MCF 10A (cell line): ENCODE data around the gene RFX3. TPM values are rescaled to one million over a fixed set of nuclear protein-coding genes. Genes with fewer than 3 reads are reported as not detected.

ENCODE experiments used
- BruUV-seq: library from RNA; stranded (reverse); fragments of 400-500 nt; replicated peaks from 2 replicates; lab custom pipeline; 2021; lab: Mats Ljungman, UMichigan
- CTCF ChIA-PET: fragments of 300-600 bp; sonication (Branson Sonifier 250); formaldehyde crosslinking; extraction: SDS; loops from one replicate; lab custom pipeline; 2021; ENCODE audit warnings: antibody characterized with exemption, inconsistent platforms; lab: Yijun Ruan, JAX
- POLR2A ChIA-PET: fragments of 300-600, 350-650 bp; sonication (Branson Sonifier 250); formaldehyde crosslinking; extraction: SDS; loops from one replicate; lab custom pipeline; 2020; ENCODE audit warnings: antibody characterized with exemption, inconsistent platforms; lab: Yijun Ruan, JAX
- DNase-seq: peaks from one replicate; pipeline ENCODE4 v3.0.0-alpha.2; 2018; ENCODE audit not compliant: unreplicated experiment
- H3K27ac Mint-ChIP-seq: one replicate; pipeline ENCODE4 v1.8.0; 2022; ENCODE audit warnings: mild to moderate bottlenecking, low read depth, mixed read lengths; ENCODE audit not compliant: unreplicated experiment
- H3K27me3 Mint-ChIP-seq: one replicate; pipeline ENCODE4 v1.8.0; 2022; ENCODE audit warnings: mixed read lengths; ENCODE audit not compliant: insufficient read depth, unreplicated experiment
- H3K36me3 Mint-ChIP-seq: one replicate; pipeline ENCODE4 v1.8.0; 2022; ENCODE audit warnings: mild to moderate bottlenecking, moderate library complexity, mixed read lengths; ENCODE audit not compliant: insufficient read depth, unreplicated experiment
- H3K4me1 Mint-ChIP-seq: one replicate; pipeline ENCODE4 v1.8.0; 2022; ENCODE audit warnings: mixed read lengths; ENCODE audit not compliant: insufficient read depth, unreplicated experiment
- H3K4me3 Mint-ChIP-seq: one replicate; pipeline ENCODE4 v1.8.0; 2022; ENCODE audit warnings: mild to moderate bottlenecking, moderate library complexity, mixed read lengths; ENCODE audit not compliant: unreplicated experiment
- H3K9me3 Mint-ChIP-seq: one replicate; pipeline ENCODE4 v1.8.0; 2022; ENCODE audit warnings: mixed read lengths; ENCODE audit not compliant: unreplicated experiment
- CTCF ChIP-seq: fragments of 200-600 bp; IDR thresholded peaks from one replicate; pipeline ENCODE4 v1.8.0; 2022; ENCODE audit warnings: antibody characterized with exemption, mild to moderate bottlenecking; ENCODE audit not compliant: unreplicated experiment
- intact Hi-C: fragments of 100-400 bp; cut with micrococcal nuclease; formaldehyde crosslinking; loops from 2 replicates; pipeline ENCODE4 v1.14.1; 2022
- total RNA-seq: library from RNA; stranded (reverse); gene quantifications from 2 replicates; pipeline ENCODE4 v1.2.3, GENCODE V29; 2022

Gene RFX3
- total RNA-seq, 1 experiment from 2014 or later = 9.7 TPM

GRCh38 chr9:3282365-3282764 lies 243.4 kb downstream of the RFX3 start:
- Mint-ChIP-seq H3K27me3 (no peaks in the 10 kb centered on the region), H3K27ac (no peak overlapping the region), H3K4me1 (no peaks in the 10 kb centered on the region), H3K4me3 (no peak overlapping the region), H3K9me3 (no peaks in the 10 kb centered on the region), H3K36me3 (no peaks in the 10 kb centered on the region)
- DNase-seq = no peak
- TF ChIP-seq CTCF = no peak
- ChIA-PET POLR2A (no interaction called here), CTCF (interaction anchor here (0.6 to 0.7 kb wide), 2 partner anchors 11 to 235 kb away, joined by 3 read pairs; no protein-coding TSS in a partner anchor)
- intact Hi-C loops = no loop called here
- no TSS peak for BruUV-seq

- intact Hi-C loops = no loop called here
- no peaks in the 10 kb centered on the region for H3K4me1 Mint-ChIP-seq
- H3K36me3 Mint-ChIP-seq = no peaks in the 10 kb centered on the region
- POLR2A ChIA-PET = no interaction called here
- no peak overlapping the region for H3K27ac Mint-ChIP-seq
- no TSS peak for BruUV-seq
- H3K9me3 Mint-ChIP-seq = no peaks in the 10 kb centered on the region
- CTCF ChIA-PET = no interaction called here
- H3K4me3 Mint-ChIP-seq = no peak overlapping the region
- no peak for TF ChIP-seq CTCF
- no peaks in the 10 kb centered on the region for H3K27me3 Mint-ChIP-seq
- DNase-seq = no peak
These were observed 244.4 kb downstream of the RFX3 start for GRCh38 chr9:3281399-3281798.

DNA sequence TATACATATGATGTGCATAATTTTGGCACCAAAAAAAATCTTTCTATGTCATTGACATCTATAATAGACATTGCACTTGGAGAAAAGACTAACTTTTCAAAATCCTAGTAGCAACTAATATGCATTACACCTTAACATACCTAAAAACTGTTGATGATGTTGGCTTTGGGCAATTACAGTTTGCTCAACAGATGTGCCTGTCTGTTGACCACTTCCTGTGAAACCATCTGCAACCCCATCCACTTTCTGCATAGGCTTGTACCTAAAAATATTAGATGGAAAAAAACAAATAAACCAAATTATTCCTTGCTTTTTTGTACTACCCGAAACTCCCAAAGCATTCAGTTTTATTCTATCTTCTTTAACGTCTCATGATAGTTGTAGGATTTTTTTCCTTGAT lies 248.6 kb downstream of the RFX3 start:
- Mint-ChIP-seq H3K36me3 (no peaks in the 10 kb centered on the region), H3K4me1 (no peaks in the 10 kb centered on the region), H3K27ac (no peak overlapping the region), H3K4me3 (no peak overlapping the region), H3K27me3 (no peaks in the 10 kb centered on the region), H3K9me3 (no peaks in the 10 kb centered on the region)
- CTCF ChIA-PET = no interaction called here
- POLR2A ChIA-PET = no interaction called here
- no peak for TF ChIP-seq CTCF
- no peak for DNase-seq
- intact Hi-C loops = no loop called here
- BruUV-seq = no TSS peak

GRCh38 chr9:3271581-3271980 lies 254.2 kb downstream of the RFX3 start:
- CTCF ChIA-PET = interaction anchor here (0.6 kb wide), 1 partner anchor 11 kb away, joined by 3 read pairs; no protein-coding TSS in a partner anchor
- H3K4me1 Mint-ChIP-seq = no peaks in the 10 kb centered on the region
- BruUV-seq = no TSS peak
- H3K27me3 Mint-ChIP-seq = no peaks in the 10 kb centered on the region
- POLR2A ChIA-PET = no interaction called here
- no peak overlapping the region for H3K4me3 Mint-ChIP-seq
- H3K9me3 Mint-ChIP-seq = no peaks in the 10 kb centered on the region
- H3K36me3 Mint-ChIP-seq = no peaks in the 10 kb centered on the region
- intact Hi-C loops = no loop called here
- TF ChIP-seq CTCF = no peak
- H3K27ac Mint-ChIP-seq = no peak overlapping the region
- DNase-seq = no peak
